LNCaP clone FGC (cell line): ENCODE results near the gene UBE3C.

Experiments
- DNase-seq: peaks from one replicate; pipeline ENCODE4 v3.0.0-alpha.2; 2011; ENCODE audit warnings: low read depth
- H3K4me3 ChIP-seq: 2 replicates; pipeline ENCODE4 v1.5.1; 2011; ENCODE audit warnings: mild to moderate bottlenecking, low read depth, low read length, control low read depth
- TF ChIP-seq, protein P1 (sequence below): IDR thresholded peaks from 2 replicates; pipeline ENCODE4 v1.5.1; 2012; ENCODE audit warnings: mild to moderate bottlenecking; ENCODE audit not compliant: control insufficient read depth, insufficient read depth; ENCODE audit errors: extremely low read depth

Gene UBE3C

DNA sequence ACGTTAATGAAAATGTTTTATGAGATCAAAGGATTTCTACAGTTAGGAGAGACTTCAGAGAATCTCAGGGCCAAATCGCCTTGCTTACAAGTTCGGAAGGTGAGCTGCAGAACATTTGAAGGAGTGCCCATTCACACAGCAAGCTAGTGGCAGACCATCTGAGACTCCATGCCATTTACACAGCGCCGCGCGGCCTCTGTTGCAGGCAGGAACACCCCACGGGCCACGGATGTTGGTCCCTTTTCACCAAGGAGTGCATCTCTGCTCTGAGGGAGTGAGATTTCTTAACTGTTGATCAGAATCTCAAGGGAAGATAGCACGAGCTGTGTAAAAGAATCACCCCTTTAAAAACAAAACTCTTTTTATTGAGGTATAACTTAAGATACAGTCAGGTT, 1.8 kb downstream of the UBE3C start:
- H3K4me3 ChIP-seq: peak overlapping the region; percentile 95
- no peak for DNase-seq
- TF ChIP-seq, protein P1, sequence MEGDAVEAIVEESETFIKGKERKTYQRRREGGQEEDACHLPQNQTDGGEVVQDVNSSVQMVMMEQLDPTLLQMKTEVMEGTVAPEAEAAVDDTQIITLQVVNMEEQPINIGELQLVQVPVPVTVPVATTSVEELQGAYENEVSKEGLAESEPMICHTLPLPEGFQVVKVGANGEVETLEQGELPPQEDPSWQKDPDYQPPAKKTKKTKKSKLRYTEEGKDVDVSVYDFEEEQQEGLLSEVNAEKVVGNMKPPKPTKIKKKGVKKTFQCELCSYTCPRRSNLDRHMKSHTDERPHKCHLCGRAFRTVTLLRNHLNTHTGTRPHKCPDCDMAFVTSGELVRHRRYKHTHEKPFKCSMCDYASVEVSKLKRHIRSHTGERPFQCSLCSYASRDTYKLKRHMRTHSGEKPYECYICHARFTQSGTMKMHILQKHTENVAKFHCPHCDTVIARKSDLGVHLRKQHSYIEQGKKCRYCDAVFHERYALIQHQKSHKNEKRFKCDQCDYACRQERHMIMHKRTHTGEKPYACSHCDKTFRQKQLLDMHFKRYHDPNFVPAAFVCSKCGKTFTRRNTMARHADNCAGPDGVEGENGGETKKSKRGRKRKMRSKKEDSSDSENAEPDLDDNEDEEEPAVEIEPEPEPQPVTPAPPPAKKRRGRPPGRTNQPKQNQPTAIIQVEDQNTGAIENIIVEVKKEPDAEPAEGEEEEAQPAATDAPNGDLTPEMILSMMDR: no peak

DNA sequence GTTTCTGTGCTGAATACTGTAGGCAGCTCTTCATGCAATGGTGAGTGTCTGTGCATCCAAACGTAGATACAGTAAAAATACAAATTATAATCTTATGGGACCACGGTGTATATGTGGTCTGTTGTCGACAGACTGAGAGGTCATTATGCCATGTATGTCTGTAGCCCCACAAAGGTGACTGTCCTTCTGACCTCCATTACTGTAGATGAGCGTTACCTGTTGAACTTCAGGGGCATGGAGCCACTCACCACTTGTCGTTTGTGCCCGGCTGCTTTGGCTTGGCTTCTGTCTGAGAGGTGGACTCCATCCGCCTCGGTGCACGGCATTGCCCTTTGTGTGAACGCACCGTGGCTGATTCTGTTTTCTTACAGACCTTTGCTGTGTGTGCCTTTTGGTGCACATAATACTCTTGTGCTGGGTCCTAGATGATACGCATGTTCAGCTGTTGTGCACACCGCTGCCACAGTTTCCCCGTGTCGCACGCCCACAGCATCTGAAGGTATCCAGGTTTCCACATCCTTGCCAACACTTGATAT, 2.9 kb downstream of the UBE3C start:
- TF ChIP-seq, protein P1: no peak

DNA sequence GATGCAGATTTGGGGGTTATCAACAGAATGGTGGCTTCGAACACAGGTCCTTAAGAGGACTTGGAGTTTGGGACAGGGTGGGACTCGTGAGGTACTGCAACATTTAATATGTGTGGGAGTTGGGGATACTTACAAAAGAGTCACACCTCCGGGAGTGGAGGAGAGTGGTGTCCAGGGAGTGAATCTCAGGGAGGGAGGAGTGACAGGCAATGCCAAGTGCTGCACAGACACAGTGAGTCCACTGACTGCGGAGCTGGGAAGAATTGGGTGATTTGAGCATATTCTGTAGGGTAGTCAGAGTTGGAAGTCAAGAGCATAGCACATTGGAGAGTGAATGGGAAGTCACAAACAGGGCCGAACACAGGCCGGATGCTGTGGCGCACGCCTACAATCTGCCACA, 5.1 kb downstream of the UBE3C start:
- DNase-seq: no peak

More for the DNA sequence above, 2.9 kb downstream of the UBE3C start:
- no peak overlapping the region for H3K4me3 ChIP-seq
- DNase-seq: no peak

DNA sequence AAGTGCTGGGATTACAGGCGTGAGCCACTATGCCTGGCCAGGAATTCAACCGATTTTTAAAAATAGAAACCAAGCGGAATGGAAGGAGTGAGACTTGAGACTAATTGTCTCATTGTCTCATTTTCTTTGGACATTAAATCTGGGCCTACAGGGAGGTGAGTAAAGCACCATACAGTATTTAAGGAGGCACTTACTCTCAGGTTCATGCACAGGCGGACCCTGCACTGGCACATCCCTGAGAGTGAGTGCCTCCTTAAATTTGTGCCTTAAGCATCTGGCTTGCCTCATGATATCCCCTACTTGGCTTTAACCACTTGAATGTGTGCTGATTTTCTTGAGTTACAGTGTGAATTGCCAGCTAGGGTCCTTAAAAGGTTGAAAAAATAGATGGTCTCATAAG, 10.6 kb downstream of the UBE3C start:
- TF ChIP-seq, protein P1: no peak
- DNase-seq: no peak
- H3K4me3 ChIP-seq: no peak overlapping the region

More for the DNA sequence above, 5.1 kb downstream of the UBE3C start:
- TF ChIP-seq, protein P1: no peak
- H3K4me3 ChIP-seq: no peak overlapping the region

DNA sequence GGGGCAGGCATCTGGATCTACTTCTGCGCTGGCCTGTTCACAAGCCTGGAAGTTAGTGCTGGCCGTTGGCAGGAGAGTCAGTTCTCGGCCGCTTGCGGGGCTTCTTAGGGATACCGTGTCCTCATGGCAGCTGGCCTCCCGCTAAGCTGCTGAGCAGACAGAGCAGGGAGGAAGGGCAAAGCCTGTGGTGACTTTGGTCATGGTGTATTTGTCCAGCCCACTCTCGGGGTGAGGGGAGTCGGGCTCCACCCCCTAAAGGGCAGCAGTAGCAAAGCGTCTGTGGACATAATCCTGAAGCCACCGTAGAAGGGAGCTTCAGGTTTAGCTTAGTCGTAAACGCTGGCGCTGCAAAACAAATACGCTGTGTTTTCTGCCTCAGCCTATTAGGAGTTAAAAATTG, 12.2 kb downstream of the UBE3C start:
- DNase-seq: no peak
- 0 out of 2 replicates have a peak overlapping the region, but pooled peaks have one; percentile 5 for H3K4me3 ChIP-seq
- TF ChIP-seq, protein P1: no peak

DNA sequence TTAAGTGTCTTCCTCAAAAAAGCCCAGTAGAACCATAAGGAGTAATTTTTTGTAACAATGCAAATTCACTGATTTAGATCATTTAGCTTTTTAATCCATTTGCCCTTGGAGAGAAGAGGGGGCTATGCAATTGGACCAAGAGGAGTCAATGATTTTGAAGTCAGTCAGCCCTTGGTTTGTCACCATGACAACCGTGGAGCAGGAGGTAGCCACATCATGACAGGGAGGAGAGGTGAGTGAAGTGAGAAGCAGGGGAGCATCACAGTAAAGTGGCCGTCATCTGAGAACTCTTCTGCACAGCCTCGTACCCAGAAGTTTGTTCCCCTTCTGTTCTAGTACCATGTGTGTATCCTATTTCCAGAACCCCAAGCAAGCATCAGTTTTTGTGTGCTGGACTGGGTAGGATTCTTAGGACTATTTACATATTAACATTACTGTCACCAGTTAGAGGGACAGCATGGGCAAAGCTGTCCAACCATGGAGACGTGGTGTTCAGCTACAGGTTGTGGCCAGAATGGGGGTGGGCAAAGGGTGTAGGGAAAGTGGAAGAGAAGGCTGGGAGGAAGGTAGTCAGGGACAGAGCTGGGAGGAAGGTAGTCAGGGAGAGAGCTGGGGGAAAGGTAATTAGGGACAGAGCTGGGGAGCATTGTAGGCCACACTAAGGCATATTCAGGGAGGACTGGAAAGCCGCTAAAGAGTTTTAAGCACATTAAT, 13.1 kb downstream of the UBE3C start:
- no peak for DNase-seq
- no peak overlapping the region for H3K4me3 ChIP-seq
- TF ChIP-seq, protein P1: no peak

DNA sequence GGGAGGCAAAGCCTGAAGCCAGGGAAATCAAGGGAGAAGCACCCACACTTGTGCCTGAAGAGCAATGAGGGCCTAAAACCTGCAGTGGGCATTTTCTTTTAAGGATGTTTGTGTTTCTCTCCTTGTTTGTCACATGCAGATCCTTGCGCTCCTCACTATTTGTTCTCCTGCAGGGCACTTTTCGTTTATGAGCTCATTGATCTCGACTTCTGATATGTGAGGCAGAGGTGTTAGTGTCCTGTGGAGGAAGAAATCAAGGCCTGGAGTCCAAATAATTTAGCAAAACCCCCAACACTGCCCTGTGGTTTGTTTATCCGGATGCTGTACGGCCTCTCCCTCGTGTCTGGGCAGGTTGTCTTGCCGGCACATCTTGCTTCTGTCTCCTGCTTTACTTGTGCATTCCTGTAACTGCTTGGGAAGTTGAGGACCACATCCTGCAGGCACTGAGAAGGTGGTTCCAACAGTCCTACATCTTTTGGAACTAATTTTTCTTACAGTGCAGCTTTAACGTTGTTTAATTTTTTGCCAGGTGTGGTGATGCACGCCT, 13.7 kb downstream of the UBE3C start:
- peak; percentile 84 for DNase-seq
- TF ChIP-seq, protein P1: no peak

More for the DNA sequence above, 13.7 kb downstream of the UBE3C start:
- H3K4me3 ChIP-seq: no peak overlapping the region; the same call in 1 of the 2 replicates
